OCI-LY3 (cell line): Measurements from ENCODE around the gene IFITM1.

Experiments used
- EZH2phosphoT487 ChIP-seq: fragments of 200-600 bp; shearing (Covaris generic); IDR thresholded peaks from 2 replicates; pipeline ENCODE4 v1.6.1; 2018; ENCODE audit warnings: antibody characterized with exemption, mixed run types, low read depth
- TF ChIP-seq, protein P1 (sequence below): fragments of 200-600, 300-600 bp; sonication (generic); IDR thresholded peaks from 2 replicates; pipeline ENCODE4 v1.5.1; 2014; ENCODE audit warnings: antibody characterized with exemption, low read length, low read depth

- TF ChIP-seq, protein P1, sequence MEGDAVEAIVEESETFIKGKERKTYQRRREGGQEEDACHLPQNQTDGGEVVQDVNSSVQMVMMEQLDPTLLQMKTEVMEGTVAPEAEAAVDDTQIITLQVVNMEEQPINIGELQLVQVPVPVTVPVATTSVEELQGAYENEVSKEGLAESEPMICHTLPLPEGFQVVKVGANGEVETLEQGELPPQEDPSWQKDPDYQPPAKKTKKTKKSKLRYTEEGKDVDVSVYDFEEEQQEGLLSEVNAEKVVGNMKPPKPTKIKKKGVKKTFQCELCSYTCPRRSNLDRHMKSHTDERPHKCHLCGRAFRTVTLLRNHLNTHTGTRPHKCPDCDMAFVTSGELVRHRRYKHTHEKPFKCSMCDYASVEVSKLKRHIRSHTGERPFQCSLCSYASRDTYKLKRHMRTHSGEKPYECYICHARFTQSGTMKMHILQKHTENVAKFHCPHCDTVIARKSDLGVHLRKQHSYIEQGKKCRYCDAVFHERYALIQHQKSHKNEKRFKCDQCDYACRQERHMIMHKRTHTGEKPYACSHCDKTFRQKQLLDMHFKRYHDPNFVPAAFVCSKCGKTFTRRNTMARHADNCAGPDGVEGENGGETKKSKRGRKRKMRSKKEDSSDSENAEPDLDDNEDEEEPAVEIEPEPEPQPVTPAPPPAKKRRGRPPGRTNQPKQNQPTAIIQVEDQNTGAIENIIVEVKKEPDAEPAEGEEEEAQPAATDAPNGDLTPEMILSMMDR: no peak
- no peak for TF ChIP-seq EZH2phosphoT487
These were observed 45.4 kb downstream of the IFITM1 start for GRCh38 chr11:359181-359714.
